Ishikawa (cell line): Measurements from ENCODE around the gene PDE12.
A peak's percentile ranks its signal among the peaks of the same experiment; 100 is the strongest.

ENCODE experiments used
- CEBPB ChIP-seq: IDR thresholded peaks from 2 replicates; pipeline ENCODE4 v1.6.1; 2012
- CREB1 ChIP-seq: IDR thresholded peaks from 2 replicates; pipeline ENCODE4 v1.6.1; 2012; ENCODE audit warnings: low read depth
- EGR1 ChIP-seq: IDR thresholded peaks from 2 replicates; pipeline ENCODE4 v1.6.1; 2012
- EP300 ChIP-seq: IDR thresholded peaks from 2 replicates; pipeline ENCODE4 v1.6.1; 2012; ENCODE audit warnings: borderline replicate concordance
- FOXM1 ChIP-seq: IDR thresholded peaks from 2 replicates; pipeline ENCODE4 v1.6.1; 2012; ENCODE audit warnings: low read depth, borderline replicate concordance
- MAX ChIP-seq: IDR thresholded peaks from 2 replicates; pipeline ENCODE4 v1.6.1; 2012
- NFIC ChIP-seq: IDR thresholded peaks from 2 replicates; pipeline ENCODE4 v1.6.1; 2012
- RAD21 ChIP-seq: IDR thresholded peaks from 2 replicates; pipeline ENCODE4 v1.6.1; 2012; ENCODE audit warnings: low read depth
- REST ChIP-seq: IDR thresholded peaks from 2 replicates; pipeline ENCODE4 v1.6.1; 2012; ENCODE audit warnings: low read depth, mild to moderate bottlenecking
- TAF1 ChIP-seq: IDR thresholded peaks from 2 replicates; pipeline ENCODE4 v1.6.1; 2012; ENCODE audit warnings: low read depth, mild to moderate bottlenecking
- TCF12 ChIP-seq: IDR thresholded peaks from 2 replicates; pipeline ENCODE4 v1.6.1; 2012; ENCODE audit warnings: low read depth
- TEAD4 ChIP-seq: IDR thresholded peaks from 2 replicates; pipeline ENCODE4 v1.6.1; 2012
- USF1 ChIP-seq: IDR thresholded peaks from 2 replicates; pipeline ENCODE4 v1.6.1; 2012
- YY1 ChIP-seq: IDR thresholded peaks from 2 replicates; pipeline ENCODE4 v1.6.1; 2012; ENCODE audit warnings: low read depth
- ZBTB7A ChIP-seq: IDR thresholded peaks from 2 replicates; pipeline ENCODE4 v1.6.1; 2012; ENCODE audit warnings: low read depth

Gene PDE12

GRCh38 chr3:57582474-57583168 is 26.5 kb downstream of the PDE12 start:
- no peak for TF ChIP-seq CEBPB
- no peak for TF ChIP-seq USF1
- TF ChIP-seq REST = no peak
- peak; percentile 22; the same call in 1 of the 2 replicates for TF ChIP-seq RAD21
- TF ChIP-seq NFIC = no peak
- TF ChIP-seq CREB1 = no peak

- TF ChIP-seq CEBPB (no peak), USF1 (no peak), EGR1 (no peak), EP300 (no peak), ZBTB7A (no peak), MAX (no peak), FOXM1 (no peak), TAF1 (no peak), RAD21 (no peak), REST (no peak), YY1 (no peak), TCF12 (no peak), CREB1 (no peak), TEAD4 (no peak)
Observed at GRCh38 chr3:57583544-57583943, 27.5 kb downstream of the PDE12 start.

- no peak for TF ChIP-seq NFIC
- no peak for TF ChIP-seq REST
- TF ChIP-seq TCF12 = no peak
- TF ChIP-seq TAF1 = no peak
- TF ChIP-seq USF1 = no peak
- TF ChIP-seq CEBPB = no peak
- no peak for TF ChIP-seq EGR1
- TF ChIP-seq RAD21 = no peak
- TF ChIP-seq YY1 = no peak
- TF ChIP-seq FOXM1 = no peak
- no peak for TF ChIP-seq ZBTB7A
- TF ChIP-seq CREB1 = no peak
- no peak for TF ChIP-seq MAX
- no peak for TF ChIP-seq TEAD4
- no peak for TF ChIP-seq EP300
Observed at GRCh38 chr3:57586778-57587177, 30.7 kb downstream of the PDE12 start.

- no peak for TF ChIP-seq NFIC
- TF ChIP-seq REST = no peak
- no peak for TF ChIP-seq TEAD4
- TF ChIP-seq MAX = no peak
- no peak for TF ChIP-seq ZBTB7A
- no peak for TF ChIP-seq USF1
- TF ChIP-seq YY1 = no peak
- no peak for TF ChIP-seq CREB1
- no peak for TF ChIP-seq EGR1
Observed at GRCh38 chr3:57587905-57588304, 31.8 kb downstream of the PDE12 start.
